Right renal cortex interstitium (tissue), 3 donors: ENCODE measurements around the gene PLD5. TPM values are rescaled to one million over a fixed set of nuclear protein-coding genes. Genes with fewer than 3 reads are reported as not detected.
"Not testable (repeated sequence)": the region's sequence is repeated elsewhere in the genome, so short reads cannot be mapped to it uniquely, and the experiment has no call there.

Experiments used
- DNase-seq, 3 donors: peaks; one replicate each; pipeline ENCODE4 v3.0.0-alpha.2; 2013; ENCODE audit warnings: low read depth in 3 of 3, low spot score in 2 of 3
- polyA plus RNA-seq, 3 donors: library from polyadenylated mRNA; unstranded; fragments of 120-200 nt; gene quantifications; one replicate each; pipeline ENCODE4 v1.2.1, GENCODE V29; 2013; ENCODE audit not compliant: insufficient read length in 3 of 3

Gene PLD5
- polyA plus RNA-seq, 3 donors, result 0.94 to 1.5 (median 1.4) TPM

DNA sequence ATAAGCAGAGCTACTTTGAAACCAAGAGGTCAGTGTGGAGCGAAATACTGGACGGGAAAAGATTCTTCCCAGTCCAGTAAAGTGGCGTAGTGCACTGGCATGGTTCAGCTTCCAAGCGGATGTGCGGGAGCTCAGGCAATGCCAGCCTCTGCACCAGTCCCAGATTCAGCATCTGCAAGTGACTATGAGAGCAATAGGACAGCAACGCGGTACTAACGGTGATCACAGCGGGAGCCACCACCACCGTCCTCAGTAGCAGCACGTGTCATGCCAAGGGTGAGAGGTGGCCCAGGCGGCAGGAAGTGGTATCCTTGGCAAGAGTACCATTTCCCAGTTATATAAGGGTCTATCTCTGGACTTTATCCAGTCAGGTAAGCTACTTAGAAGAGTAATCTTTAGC lies 17.8 kb downstream of the PLD5 start:
- DNase-seq, result no peak

DNA sequence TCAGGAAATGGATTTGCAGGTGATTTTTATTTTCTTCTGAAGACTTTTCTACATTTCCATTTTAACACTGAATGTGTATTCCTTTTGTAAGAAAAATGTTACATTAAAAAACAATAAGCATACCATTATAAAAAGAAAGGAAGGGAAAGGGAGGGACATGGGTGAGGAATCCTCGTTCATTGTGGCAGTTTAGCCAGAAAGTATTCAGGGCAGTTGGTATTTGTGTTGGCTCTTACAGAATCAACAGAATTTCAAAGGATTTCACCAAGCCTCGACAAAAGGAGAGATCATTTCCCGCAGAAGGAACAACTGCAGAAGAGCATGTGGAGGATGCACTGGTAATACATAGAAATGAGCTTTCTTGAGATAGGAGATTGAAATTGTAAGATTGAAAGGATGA lies 35.0 kb downstream of the PLD5 start:
- DNase-seq, result no peak

DNA sequence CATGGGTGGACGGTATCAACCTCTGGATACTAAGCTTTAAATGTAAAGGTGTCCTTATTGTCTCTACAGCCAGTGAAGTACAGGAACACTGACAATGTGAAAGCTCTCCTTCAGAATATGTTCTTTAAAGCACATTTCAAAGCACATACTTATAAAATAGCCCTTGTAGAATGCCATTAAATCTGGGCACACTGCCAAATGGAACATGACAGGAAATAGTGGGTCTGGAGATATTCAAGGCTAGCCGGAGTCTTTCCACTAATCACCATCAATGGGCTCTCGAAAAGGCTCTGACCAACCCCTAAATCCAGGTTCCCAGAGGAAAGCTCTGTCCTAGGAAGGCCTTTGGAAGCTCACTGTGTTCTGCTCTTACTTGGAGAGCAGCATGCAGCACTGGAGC lies 46.6 kb downstream of the PLD5 start:
- DNase-seq, result no peak

DNA sequence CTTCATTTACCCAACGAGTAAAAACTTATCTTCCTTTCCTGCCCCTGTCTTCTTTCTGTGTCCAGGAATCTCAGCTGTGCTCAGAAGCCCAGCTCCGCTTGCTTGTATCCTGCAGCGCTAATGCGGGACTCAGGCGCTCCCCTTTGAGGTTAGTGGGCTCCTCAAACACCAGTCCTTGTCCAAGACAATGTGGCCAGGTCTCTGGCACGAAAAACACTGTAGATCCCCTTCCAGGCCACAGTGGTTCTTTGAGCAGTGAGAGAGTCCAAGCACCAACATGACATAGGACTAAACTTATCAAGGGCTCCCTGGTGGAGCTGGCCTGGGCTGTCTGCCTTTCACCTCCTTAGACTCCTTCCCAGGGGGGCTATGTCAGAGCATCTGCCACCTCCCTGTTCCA lies 53.7 kb downstream of the PLD5 start:
- DNase-seq, result no peak

DNA sequence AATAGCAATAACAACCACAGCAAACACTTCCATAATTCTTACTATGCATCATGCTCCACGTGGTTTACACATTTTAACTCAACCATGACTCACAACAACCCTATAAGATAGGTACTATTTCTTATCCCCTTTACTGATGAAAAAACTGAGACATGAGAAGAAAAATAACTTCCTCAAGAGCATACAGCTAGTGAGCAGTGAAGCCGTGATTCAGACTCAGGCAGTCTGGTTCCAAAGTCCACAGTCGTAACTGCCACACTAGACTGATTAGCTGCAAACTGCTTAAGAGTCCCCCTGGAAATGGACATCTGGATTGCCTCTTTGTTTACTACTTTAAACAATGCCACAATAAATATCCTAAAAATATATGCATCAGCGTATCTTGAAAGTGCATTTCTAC lies 55.7 kb downstream of the PLD5 start:
- no peak for DNase-seq

DNA sequence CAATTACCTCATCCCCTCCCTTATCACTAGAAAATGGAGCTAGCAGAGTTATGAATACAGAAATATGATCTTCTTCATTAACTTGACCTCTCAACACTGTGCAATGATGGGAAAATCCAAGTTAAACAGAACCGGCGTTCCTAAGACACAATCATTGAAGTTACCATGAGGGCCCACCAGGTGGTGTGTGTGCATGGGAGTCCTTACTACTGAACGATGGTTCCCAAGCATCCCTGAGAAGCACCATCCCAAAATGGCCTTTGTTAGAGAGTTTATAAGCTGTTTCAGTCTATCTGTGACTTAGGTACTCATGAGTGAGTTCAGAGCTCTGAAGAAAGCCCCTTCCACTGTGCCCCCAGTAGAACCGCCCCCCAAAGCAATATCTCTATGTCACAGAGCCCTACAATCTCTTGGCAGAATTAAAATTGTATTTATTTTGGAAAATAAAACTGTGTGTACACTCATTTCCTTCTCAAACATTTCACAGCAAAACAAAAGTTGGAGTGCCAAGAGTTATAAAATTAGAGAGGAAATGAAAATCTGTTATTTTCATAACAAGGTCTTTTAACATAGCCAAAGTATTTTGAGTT lies 56.8 kb downstream of the PLD5 start:
- DNase-seq, result no peak

DNA sequence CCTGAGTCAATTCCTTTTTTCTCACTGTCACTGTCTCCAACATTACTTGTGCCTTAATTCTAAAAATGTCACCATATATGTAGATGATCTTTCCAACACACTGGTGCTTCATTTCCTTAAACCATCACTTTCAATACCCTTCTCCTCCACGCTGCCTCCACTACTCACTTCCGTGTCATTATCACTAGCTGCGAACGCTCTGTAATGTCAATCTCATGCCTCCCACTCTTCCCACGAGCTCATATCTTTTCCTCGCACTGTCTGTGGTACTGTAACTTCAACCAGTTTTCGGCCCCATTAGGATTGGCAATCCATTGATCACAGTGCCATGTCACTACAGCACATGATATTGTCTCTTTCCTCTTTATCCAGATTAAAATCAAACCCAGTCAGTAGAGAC lies 61.6 kb downstream of the PLD5 start:
- DNase-seq, result no peak

DNA sequence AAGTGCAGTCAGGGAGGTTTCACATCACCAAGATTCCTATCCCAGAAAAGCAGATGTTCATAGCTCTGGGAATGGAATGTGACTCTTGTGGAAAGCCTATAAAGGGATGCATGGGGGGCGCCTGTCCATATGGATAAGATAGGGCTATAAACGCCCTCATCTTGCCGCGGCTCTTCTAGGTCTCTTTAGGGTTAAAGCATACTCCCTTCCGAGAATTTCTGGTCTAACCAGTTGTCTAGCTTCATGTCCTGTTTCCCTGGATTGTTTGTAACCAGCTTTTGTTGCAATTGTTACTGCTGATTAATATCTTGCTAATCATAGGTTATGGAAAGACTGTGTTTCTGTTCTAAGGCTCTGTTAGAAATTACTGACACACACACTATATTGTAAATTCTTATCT lies 64.8 kb downstream of the PLD5 start:
- not testable (repeated sequence) for DNase-seq

DNA sequence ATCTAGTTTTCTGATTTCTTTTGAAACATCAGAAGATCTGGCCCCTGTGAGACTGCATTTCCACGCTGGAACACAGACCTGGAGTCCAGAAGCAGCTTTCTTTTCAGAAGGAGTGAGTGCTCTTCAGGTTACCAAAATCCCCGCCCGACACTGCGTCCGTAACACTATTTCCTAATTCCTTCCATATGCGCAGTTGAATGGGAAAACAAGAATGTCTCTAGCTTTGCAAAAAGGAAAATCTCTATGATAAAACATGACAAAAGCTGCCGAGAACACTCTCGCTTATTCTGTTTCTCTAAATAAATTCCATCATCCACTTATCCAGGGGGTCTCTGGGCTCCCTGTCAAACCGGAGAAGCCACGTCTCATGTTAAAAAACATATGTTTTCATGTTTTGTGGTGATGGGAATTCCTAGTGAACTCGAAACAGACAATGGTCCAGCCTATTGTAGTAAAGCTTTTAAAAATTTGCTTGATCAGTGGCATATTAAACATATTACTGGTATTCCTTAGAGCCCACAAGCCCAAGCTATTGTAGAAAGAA lies 67.7 kb downstream of the PLD5 start:
- no peak for DNase-seq

DNA sequence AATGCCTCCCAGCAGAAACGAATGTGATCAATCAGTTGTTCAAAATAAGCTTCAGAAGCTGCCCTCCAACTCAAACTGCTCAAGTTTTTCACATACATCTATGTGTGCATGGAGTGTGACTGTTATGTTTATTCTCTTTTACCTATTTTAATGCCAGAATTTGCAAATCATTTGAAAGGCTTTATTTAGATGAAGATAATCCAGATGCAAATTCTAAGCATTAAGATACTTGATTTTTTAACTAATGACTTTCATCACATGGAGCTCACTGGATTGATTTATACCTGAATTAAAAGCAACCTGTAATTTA lies 69.5 kb downstream of the PLD5 start:
- no peak for DNase-seq

DNA sequence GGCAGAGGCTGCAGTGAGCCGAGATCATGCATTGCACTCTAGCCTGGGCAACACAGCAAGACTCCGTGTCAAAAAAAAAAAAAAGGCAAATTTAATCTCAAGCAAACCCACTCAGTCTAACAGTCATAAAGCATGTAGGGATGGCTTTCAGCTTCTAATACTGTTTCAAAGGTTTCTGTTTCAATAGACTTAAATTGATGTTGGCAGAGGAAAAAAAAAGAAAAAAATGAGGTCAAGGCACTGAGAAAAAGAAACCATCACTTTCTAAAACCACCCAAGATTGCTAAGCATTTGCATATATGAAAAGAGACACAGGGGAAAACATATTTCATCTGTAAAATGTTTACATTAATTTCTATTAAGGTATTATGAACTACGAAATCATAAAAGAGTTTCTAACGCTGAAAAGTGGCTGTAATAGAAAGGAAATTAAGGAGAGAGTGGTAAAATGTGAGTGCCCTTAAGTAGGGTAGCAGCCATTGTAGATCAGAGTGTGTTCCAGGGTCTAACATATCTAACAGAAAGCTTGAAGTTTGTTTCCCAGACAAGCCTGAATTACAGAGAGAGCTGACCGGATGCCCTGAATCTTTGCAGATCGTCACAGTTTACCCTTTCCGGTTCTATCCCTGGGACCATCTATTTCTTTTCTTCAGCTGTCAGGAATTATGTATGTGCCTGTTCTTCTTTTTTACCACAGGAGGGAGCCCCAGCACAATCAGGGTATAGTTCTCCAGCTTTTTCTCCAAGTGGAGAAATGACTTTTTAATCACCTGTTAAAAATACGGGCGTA lies 70.0 kb downstream of the PLD5 start:
- DNase-seq, result no peak

DNA sequence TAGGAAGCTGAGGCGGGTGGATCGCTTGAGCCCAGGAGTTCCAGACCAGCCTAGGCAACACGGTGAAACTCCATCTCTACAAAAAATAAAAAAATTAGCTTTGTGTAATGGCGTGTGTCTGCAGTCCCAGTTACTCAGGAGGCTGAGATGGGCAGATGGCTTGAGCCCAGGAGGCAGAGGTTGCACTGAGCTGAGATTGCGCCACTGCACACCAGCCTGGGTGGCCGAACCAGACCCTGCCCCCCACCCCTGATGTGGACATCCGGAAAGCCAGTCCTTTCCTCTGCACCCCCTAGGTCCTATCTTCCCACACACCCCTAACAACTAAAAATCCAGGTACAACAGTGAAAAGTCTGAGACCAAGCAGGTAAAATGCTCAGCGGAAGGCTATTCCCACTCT lies 71.9 kb downstream of the PLD5 start:
- DNase-seq, result no peak

DNA sequence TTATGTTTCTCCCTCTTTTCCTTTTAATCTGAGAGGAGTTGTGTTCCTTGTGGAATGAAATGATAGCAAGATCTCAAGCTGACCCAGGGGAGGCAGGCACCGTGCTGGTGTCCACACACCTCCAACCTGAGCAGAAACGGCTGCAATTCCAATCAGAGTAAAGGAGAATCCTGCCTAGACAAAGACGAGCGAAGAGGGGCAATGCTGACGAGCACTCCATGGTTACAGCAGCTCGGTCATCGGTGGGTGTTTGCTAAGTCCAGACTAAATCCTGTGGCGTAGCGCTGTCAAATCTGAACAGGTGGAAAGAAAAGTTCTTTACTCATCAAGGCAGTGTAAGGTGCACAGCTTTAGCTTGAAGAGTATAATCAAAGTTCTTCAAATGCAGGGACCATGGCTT lies 74.8 kb downstream of the PLD5 start:
- DNase-seq, result no peak

DNA sequence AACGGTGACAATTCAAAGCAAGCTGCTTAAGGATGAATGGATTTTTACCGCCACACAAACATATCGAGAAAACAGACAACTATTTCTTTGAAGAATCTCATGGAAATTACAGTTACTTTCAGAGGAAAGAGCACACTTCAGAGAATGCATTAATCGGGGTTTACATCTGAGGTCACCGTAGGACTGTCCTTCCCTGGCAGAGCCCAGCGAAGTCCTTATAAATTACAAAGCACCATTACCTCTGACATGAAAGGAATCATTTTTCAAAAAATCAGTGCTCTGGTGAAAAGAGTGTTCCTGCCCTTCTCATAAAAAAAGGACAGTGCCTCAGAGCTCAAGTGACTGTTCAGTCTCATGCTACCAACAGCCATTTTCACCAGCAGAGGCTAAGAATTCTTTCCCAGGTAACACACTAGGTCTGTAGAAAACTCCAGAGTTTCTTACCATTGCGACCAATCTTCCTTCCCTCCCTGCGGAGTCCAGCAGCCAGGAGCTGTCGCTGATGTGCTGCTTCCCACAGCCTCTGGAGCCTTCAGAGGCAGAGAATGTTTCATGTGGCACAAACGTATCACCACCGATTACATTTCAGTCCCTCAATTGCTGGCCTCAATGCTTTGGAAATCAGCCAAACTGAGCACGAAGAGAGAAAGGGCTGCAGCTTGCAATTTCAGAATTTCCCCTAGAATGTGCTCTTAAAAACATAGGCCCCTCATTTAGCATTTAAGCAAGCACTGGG lies 75.4 kb downstream of the PLD5 start:
- no peak for DNase-seq

DNA sequence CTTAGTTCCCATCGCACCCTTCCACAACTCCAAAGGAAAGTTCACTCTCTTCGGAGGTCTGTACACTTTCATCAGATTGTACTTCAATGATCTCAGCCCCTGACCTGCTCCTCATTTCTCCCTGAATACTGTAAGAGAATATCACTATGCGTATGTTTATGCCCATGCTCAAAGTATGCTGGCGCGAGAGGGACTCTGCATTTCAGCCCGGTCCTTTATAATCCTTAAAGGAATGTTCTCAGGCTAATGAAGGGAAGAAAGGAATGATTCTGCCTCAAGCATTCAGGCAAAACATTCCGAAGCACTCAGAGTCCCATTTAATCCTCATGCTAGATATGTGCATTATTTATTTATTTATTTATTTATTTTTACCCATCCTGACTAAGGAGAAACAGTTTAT lies 76.8 kb downstream of the PLD5 start:
- no peak for DNase-seq

DNA sequence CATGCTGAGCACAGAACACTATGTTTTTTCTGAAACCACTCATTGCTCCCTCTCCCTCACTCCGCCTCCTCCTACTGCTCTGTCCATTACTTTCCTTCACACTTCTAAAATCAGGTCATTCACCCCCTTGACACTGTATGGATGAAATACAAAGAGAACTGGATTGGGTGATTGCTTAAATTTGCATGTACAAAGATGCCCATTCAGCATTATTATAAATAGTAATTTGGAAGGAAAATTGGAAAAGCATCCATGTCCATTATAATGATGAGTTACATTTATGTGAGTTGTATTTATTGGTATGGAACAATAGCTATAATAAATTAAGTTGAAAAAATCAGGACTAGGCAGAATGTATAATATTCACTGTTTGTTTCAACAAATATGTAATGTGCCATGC lies 83.7 kb downstream of the PLD5 start:
- no peak for DNase-seq

DNA sequence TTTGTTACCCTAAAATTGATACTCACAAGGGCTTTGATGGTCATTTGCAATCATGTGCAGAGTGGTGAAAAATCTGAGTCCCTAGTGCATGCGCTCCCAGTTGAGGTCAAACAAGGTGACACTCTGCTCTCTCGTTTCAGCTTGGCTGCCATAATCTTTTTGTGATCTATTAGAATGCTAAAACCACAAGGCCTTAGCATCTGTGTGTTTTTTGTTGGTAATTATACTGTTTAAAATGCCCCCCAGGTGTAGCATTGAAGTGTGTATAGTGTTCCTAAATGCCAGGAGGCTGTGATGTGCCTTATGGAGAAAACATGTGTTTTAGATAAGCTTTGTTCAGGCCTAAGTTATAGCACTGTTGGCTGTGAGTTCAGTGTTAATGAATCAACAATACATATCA lies 89.3 kb downstream of the PLD5 start:
- DNase-seq, result no peak

DNA sequence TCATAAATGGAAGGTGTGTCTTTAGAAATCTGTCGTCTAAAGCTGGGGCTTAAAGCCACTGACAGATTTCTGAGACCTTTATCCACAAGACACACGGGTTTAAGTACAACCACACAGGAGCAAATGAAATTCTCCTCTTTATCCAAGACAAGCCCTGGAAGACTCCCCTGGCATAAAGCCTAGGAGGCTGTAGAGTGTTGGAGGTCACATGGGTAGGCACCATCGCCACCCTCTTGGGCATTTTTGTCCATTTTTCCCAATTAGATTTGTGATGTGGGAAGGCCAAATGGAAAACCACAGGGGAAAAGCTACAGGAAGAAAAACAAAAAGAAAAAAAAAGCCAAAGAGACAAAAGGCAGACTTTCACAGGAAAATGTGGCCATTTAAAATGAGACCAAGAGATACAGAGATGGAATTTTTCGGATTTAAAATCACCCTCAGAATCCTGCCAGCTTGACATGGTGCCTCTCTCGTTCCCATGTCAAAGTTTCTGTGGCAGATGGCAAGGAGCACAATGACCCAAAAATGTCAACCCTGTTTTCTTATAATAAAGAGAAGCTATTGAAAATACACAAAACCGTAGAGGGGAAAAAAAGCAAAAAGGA lies 91.9 kb downstream of the PLD5 start:
- no peak for DNase-seq

DNA sequence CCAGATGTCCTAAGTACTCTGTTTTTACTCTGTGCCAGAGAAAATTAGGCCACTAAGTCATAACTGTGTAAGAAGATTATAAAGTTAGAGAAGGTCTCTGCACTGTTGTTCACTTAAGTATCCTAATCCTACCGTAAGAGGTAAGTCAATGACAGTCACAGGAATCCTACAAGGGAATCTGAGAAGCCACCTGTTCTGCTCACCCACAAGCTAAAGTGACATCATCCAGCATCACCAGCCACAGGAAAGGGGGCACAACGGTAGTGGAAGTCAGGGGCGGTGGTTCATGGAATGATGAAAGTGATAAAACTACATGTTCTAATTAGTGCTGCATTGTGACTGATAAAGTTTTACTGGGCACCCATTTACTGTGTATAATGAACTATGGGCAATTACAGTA lies 92.7 kb downstream of the PLD5 start:
- no peak for DNase-seq

DNA sequence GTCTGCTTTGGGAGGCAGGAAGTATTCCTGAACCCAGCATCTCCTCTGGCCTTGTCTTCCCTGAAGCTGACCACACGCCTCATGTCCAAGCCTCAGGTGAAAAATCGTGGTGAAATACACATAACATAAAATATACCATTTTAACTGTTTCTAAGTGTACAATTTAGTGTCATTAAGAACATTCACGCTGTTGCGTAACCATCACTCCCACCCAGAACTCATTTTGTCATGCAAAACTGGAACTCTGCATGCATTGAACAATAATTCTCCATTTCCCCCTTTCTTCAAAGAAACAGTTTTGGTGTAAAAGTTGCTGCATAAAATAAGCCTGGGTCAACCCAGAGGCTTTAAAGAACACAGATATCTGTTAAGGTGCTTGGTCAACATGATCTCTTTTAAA lies 93.5 kb downstream of the PLD5 start:
- no peak for DNase-seq

DNA sequence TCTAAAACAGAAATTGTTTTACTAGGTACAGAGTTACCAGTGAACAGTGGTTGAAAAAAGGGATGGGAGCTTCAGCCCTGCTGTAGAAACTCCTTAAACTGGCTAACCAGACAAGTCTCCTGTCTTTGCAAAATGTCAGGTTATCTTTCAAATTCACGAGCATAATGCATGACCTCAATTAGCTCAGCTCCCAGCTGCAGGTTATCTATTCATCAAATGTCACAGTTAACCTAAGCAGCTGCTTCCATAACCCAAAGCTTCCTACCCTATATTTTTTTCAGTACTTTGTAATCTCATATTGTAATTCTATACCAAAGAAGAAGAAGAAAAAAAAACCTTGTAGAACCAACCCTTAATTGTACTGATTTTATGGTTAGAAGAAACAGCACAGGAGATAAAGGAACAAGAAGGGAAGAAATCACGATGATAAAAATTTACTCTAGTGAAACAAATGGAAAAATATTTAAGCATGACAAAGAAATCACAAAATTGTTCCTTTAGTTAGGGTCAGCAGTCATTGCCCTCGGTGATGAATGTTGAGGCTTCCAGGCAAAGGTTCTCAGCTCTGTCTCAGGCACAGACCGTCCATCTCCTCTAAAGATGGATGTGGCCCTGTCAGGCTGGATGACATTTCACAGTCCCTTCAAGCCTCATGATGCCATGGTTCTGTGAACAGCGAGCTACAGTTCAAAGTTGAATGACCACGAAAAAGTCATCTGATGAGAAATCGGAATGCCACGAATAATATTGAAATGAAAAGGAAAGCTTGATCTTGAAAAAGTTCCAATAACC lies 95.9 kb downstream of the PLD5 start:
- DNase-seq, result no peak
